GM23338 (cell line): ENCODE results near the gene GNS. TPM values are rescaled to one million over a fixed set of nuclear protein-coding genes. Genes with fewer than 3 reads are reported as not detected.
A peak's percentile ranks its signal among the peaks of the same experiment; 100 is the strongest.
"Not testable (repeated sequence)": the region's sequence is repeated elsewhere in the genome, so short reads cannot be mapped to it uniquely, and the experiment has no call there.

Experiments used
- ATAC-seq: fragments of 200-7000 bp; cut with Tn5 transposase; 3 replicates; pipeline ENCODE4 v1.9.1; 2020
- DNase-seq: peaks from one replicate; pipeline ENCODE4 v3.0.0-alpha.2; 2015; ENCODE audit warnings: low spot score
- H2AFZ ChIP-seq: fragments of 200-600 bp; sonication (generic); 2 replicates; pipeline ENCODE4 v1.8.0; 2016; ENCODE audit warnings: antibody characterized with exemption, mild to moderate bottlenecking, moderate library complexity
- H3F3A ChIP-seq: fragments of 200-600 bp; sonication (generic); replicated peaks from 2 replicates; pipeline ENCODE4 v1.8.0; 2017; ENCODE audit warnings: antibody characterized with exemption, mixed run types, low read depth
- H3K27ac ChIP-seq: fragments of 200-600 bp; sonication (generic); 2 replicates; pipeline ENCODE4 v1.6.1; 2016; ENCODE audit warnings: low read depth
- H3K27me3 ChIP-seq: fragments of 200-600 bp; sonication (generic); 2 replicates; pipeline ENCODE4 v1.8.0; 2016; ENCODE audit warnings: mild to moderate bottlenecking, mixed run types, moderate library complexity; ENCODE audit not compliant: insufficient read depth
- H3K36me3 ChIP-seq: fragments of 200-600 bp; sonication (generic); 2 replicates; pipeline ENCODE4 v1.8.0; 2016; ENCODE audit warnings: mild to moderate bottlenecking; ENCODE audit not compliant: insufficient read depth
- H3K4me1 ChIP-seq: fragments of 200-600 bp; sonication (generic); 2 replicates; pipeline ENCODE4 v1.8.0; 2016; ENCODE audit warnings: mild to moderate bottlenecking, moderate library complexity; ENCODE audit not compliant: insufficient read depth
- H3K4me2 ChIP-seq: fragments of 200-600 bp; sonication (generic); 2 replicates; pipeline ENCODE4 v1.7.1; 2017; ENCODE audit warnings: mixed run types
- H3K4me3 ChIP-seq: fragments of 200-600 bp; sonication (generic); 2 replicates; pipeline ENCODE4 v1.6.1; 2016; ENCODE audit warnings: mixed run types
- H3K79me2 ChIP-seq: fragments of 200-600 bp; sonication (generic); replicated peaks from 2 replicates; pipeline ENCODE4 v1.8.0; 2017; ENCODE audit warnings: mild to moderate bottlenecking; ENCODE audit not compliant: insufficient read depth
- H3K9me2 ChIP-seq: fragments of 200-600 bp; sonication (generic); 2 replicates; pipeline ENCODE4 v1.8.0; 2017; ENCODE audit not compliant: insufficient read depth
- H4K20me1 ChIP-seq: fragments of 200-600 bp; sonication (generic); replicated peaks from 2 replicates; pipeline ENCODE4 v1.8.0; 2017; ENCODE audit warnings: mild to moderate bottlenecking; ENCODE audit not compliant: insufficient read depth
- H3K27ac Mint-ChIP-seq: 2 replicates; pipeline ENCODE4 v1.8.0; 2020; ENCODE audit warnings: inconsistent platforms, mild to moderate bottlenecking, moderate library complexity, mixed read lengths
- H3K27me3 Mint-ChIP-seq: 3 replicates; pipeline ENCODE4 v1.8.0; 2022; ENCODE audit warnings: low read depth, mild to moderate bottlenecking, moderate library complexity, mixed read lengths, inconsistent platforms; ENCODE audit not compliant: insufficient read depth, poor library complexity
- H3K36me3 Mint-ChIP-seq: 3 replicates; pipeline ENCODE4 v1.8.0; 2021; ENCODE audit warnings: low read depth, mild to moderate bottlenecking, inconsistent platforms, moderate library complexity, mixed read lengths
- H3K4me1 Mint-ChIP-seq: 3 replicates; pipeline ENCODE4 v1.8.0; 2020; ENCODE audit warnings: mild to moderate bottlenecking, inconsistent platforms, mixed read lengths
- H3K4me3 Mint-ChIP-seq: 3 replicates; pipeline ENCODE4 v1.8.0; 2021; ENCODE audit warnings: moderate library complexity, mild to moderate bottlenecking, inconsistent platforms, mixed read lengths
- H3K9me3 Mint-ChIP-seq: 3 replicates; pipeline ENCODE4 v1.8.0; 2020; ENCODE audit warnings: moderate library complexity, mild to moderate bottlenecking, inconsistent platforms, mixed read lengths
- CTCF ChIP-seq, 2 experiments: fragments of 200-600 bp in 1 of 2; sonication (generic) in 1 of 2; conservative IDR thresholded peaks; 2 replicates each; pipeline versions ENCODE4 v1.5.1 to v1.6.1; 2016 to 2017; ENCODE audit warnings: antibody characterized with exemption in 2 of 2, low read depth in 2 of 2, mild to moderate bottlenecking in 2 of 2, moderate library complexity in 1 of 2
- POLR2AphosphoS5 ChIP-seq: IDR thresholded peaks from 2 replicates; pipeline ENCODE4 v1.6.1; 2016; ENCODE audit warnings: antibody characterized with exemption, low read depth
- REST ChIP-seq: IDR thresholded peaks from one replicate; pipeline ENCODE4 v1.6.1; 2018; ENCODE audit warnings: antibody characterized with exemption; ENCODE audit not compliant: unreplicated experiment
- polyA plus RNA-seq: library from polyadenylated mRNA; unstranded; fragments of >200 nt; fragmentation: Nextera tagmentation; extraction: Ambion mirVana; gene quantifications from 2 replicates; pipeline ENCODE4 v1.2.1, GENCODE V29; 2016
- total RNA-seq: library from RNA; depleted of rRNA; stranded (reverse); fragments of >200 nt; shearing (Covaris generic); gene quantifications from 2 replicates; pipeline ENCODE4 v1.2.3, GENCODE V29; 2014

The GNS gene
- total and polyA plus RNA-seq, 2 experiments from 2014 or later: 12.3 to 34.9 TPM

- H3K9me2 ChIP-seq, H3K27ac Mint-ChIP-seq, H3K36me3 Mint-ChIP-seq, H3K4me3 ChIP-seq, H3K9me3 Mint-ChIP-seq, H3K27ac ChIP-seq, H2AFZ ChIP-seq, H3K4me1 ChIP-seq, H3K27me3 ChIP-seq, H3K4me2 ChIP-seq, H3K79me2 ChIP-seq, H3K4me1 Mint-ChIP-seq, H4K20me1 ChIP-seq, H3F3A ChIP-seq, H3K36me3 ChIP-seq, H3K4me3 Mint-ChIP-seq, H3K27me3 Mint-ChIP-seq: not testable (repeated sequence)
- ATAC-seq (peak; percentile 97), DNase-seq (peak; percentile 75)
- peak; percentile 89 to 91 for TF ChIP-seq CTCF (conservative IDR thresholded peaks at IDR 0.05; ENCODE audit: low read depth in 2 of 2)
These were observed 43.1 kb upstream of the GNS start for GRCh38 chr12:64802180-64802775.

GRCh38 chr12:64801381-64801780 lies 42.2 kb upstream of the GNS start:
- ATAC-seq (peak; percentile 76), DNase-seq (peak; percentile 39)
- Mint-ChIP-seq H3K9me3 (no peaks in the 10 kb centered on the region), H3K4me3 (no peak overlapping the region), H3K27me3 (peaks cover 4% of the 10 kb centered on the region), H3K36me3 (no peaks in the 10 kb centered on the region), H3K4me1 (no peaks in the 10 kb centered on the region), H3K27ac (no peak overlapping the region)
- H3K27me3 ChIP-seq: no peaks in the 10 kb centered on the region
- H2AFZ ChIP-seq: no peak overlapping the region
- H3K4me3 ChIP-seq: no peak overlapping the region
- no peaks in the 10 kb centered on the region for H3F3A ChIP-seq
- no peak overlapping the region for H3K4me2 ChIP-seq
- H3K27ac ChIP-seq: no peak overlapping the region
- H4K20me1 ChIP-seq: no peaks in the 10 kb centered on the region
- TF ChIP-seq POLR2AphosphoS5: no peak
- peak; percentile 56 to 63; a peak in 3 of 4 replicates for TF ChIP-seq CTCF (conservative IDR thresholded peaks at IDR 0.05; ENCODE audit: low read depth in 2 of 2)
- no peak for TF ChIP-seq REST
- no peaks in the 10 kb centered on the region for H3K9me2 ChIP-seq
- H3K79me2 ChIP-seq: no peaks in the 10 kb centered on the region
- no peaks in the 10 kb centered on the region for H3K4me1 ChIP-seq
- H3K36me3 ChIP-seq: no peaks in the 10 kb centered on the region
